DMS153 treated with DMSO at 0.1 percent for 48 hours (cell line): ENCODE measurements around the gene ERBB4.

Experiments used
- DNase-seq: peaks from one replicate; lab custom pipeline; 2025; ENCODE audit not compliant: unreplicated experiment; lab: John Stamatoyannopoulos, UW

Gene ERBB4

GRCh38 chr2:211846714-211847113 is 691.9 kb downstream of the ERBB4 start:
- DNase-seq: no peak

- no peak for DNase-seq
Observed at GRCh38 chr2:211846036-211846400, 692.6 kb downstream of the ERBB4 start.

- no peak for DNase-seq
Observed at GRCh38 chr2:211845338-211846035, 693.1 kb downstream of the ERBB4 start.

- no peak for DNase-seq
Observed at GRCh38 chr2:211837706-211838105, 700.9 kb downstream of the ERBB4 start.

GRCh38 chr2:211837206-211837605 is 701.4 kb downstream of the ERBB4 start:
- DNase-seq: no peak

- DNase-seq: peak; percentile 25
Observed at GRCh38 chr2:211836409-211836808, 702.2 kb downstream of the ERBB4 start.

GRCh38 chr2:211835695-211836094 is 702.9 kb downstream of the ERBB4 start:
- no peak for DNase-seq

GRCh38 chr2:211833582-211834279 is 704.9 kb downstream of the ERBB4 start:
- no peak for DNase-seq

GRCh38 chr2:211829725-211830124 is 708.9 kb downstream of the ERBB4 start:
- no peak for DNase-seq

- no peak for DNase-seq
Observed at GRCh38 chr2:211823886-211824479, 714.6 kb downstream of the ERBB4 start.

GRCh38 chr2:211822686-211823335 is 715.8 kb downstream of the ERBB4 start:
- DNase-seq: no peak

- DNase-seq: no peak
Observed at GRCh38 chr2:211816754-211817153, 721.8 kb downstream of the ERBB4 start.

- DNase-seq: no peak
Observed at GRCh38 chr2:211812587-211812986, 726.0 kb downstream of the ERBB4 start.

GRCh38 chr2:211802666-211803065 is 735.9 kb downstream of the ERBB4 start:
- DNase-seq: no peak

- no peak for DNase-seq
Observed at GRCh38 chr2:211800001-211800400, 738.6 kb downstream of the ERBB4 start.

- DNase-seq: no peak
Observed at GRCh38 chr2:211798868-211799267, 739.7 kb downstream of the ERBB4 start.

GRCh38 chr2:211793690-211794089 is 744.9 kb downstream of the ERBB4 start:
- DNase-seq: no peak

GRCh38 chr2:211789982-211790381 is 748.6 kb downstream of the ERBB4 start:
- no peak for DNase-seq

- DNase-seq: no peak
Observed at GRCh38 chr2:211766689-211767088, 771.9 kb downstream of the ERBB4 start.

GRCh38 chr2:211762479-211762878 is 776.1 kb downstream of the ERBB4 start:
- no peak for DNase-seq

- no peak for DNase-seq
Observed at GRCh38 chr2:211760103-211760502, 778.5 kb downstream of the ERBB4 start.

GRCh38 chr2:211756266-211756665 is 782.3 kb downstream of the ERBB4 start:
- DNase-seq: no peak
